Measurements from ENCODE around the gene ITGB6. TPM values are rescaled to one million over a fixed set of nuclear protein-coding genes. Genes with fewer than 3 reads are reported as not detected.

Gene ITGB6, protein sequence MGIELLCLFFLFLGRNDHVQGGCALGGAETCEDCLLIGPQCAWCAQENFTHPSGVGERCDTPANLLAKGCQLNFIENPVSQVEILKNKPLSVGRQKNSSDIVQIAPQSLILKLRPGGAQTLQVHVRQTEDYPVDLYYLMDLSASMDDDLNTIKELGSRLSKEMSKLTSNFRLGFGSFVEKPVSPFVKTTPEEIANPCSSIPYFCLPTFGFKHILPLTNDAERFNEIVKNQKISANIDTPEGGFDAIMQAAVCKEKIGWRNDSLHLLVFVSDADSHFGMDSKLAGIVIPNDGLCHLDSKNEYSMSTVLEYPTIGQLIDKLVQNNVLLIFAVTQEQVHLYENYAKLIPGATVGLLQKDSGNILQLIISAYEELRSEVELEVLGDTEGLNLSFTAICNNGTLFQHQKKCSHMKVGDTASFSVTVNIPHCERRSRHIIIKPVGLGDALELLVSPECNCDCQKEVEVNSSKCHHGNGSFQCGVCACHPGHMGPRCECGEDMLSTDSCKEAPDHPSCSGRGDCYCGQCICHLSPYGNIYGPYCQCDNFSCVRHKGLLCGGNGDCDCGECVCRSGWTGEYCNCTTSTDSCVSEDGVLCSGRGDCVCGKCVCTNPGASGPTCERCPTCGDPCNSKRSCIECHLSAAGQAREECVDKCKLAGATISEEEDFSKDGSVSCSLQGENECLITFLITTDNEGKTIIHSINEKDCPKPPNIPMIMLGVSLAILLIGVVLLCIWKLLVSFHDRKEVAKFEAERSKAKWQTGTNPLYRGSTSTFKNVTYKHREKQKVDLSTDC
- total RNA-seq, result 0.05 TPM
- long read RNA-seq, result 0 reads

DNA sequence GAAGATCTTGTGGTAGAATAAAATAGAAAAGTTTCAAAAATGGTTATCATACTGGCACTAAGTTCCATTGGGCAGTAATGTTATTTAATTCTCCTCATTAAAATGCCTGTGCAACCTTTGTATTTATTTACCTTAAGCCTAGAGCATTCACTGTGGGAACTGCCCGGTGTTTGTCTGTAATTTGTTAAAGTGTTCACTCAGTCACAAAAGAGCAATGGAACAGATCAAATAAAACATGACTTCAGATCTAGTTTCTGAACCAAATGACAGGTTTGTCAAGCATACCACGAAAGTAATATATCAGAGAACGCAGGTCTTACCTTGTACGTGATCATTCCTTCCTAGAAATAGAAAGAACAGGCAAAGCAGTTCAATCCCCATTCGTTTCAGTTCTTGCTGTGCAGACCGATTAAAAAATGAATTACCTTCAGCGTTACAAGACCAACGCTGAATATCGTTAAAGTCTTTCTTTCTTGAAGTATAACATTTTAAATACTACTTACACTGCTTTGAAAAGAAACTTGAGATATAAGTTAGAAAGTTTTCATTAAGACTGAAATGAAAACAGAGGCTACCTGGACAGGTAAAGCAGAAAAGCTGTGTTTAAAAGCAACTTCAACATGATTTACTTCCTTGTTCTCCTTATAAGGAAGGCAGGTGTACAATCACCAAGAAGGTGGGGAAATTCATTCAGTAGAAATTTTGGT lies at the start of gene ITGB6:
Gene ITGB6 (minus strand): TSS at position 590 of the 707 bp plus-strand sequence. CDS start 209 bp downstream, at position 381.
- intact Hi-C loops (cut with DNase I), result no loop called here

DNA sequence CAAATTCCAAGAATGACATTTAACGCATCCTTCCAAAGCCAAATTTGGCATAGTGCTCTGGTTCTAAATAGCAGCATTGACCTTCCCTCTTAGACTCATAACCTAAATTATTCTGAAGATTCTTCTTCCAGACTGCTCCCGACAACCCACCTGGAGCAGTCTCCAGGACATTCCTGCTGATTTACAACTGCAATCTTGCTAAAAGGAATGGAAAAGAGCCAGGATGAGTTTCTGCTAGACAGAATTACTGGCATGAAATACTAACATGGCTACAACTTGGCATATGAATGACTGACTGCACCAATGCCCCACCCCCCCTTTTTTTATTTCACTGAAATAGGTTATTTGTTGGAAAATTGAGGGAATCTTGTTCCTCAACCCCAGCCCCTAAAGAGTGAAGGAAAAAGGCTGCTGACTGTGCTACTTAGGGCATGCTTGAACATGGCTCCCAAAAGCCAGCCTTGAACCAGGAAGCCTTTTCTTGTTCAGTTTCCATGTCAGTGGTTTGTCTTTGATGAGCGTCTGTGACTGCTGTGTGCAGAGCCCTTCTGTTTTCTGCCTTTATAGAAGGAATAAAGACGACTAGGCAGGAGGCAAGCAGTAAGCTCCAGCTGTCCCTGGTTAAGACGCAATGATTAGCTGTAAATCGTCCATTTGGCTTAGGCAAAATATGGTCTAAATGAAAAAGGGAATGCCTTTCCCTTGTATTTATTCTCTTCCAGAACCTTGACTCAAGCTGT lies 47.4 kb upstream of the ITGB6 start:
- intact Hi-C loops (cut with DNase I), result no loop called here
- no peak for DNase-seq (ENCODE audit: low spot score)

More for the DNA sequence above, at the start of gene ITGB6:
- no peak for DNase-seq (ENCODE audit: low spot score)

DNA sequence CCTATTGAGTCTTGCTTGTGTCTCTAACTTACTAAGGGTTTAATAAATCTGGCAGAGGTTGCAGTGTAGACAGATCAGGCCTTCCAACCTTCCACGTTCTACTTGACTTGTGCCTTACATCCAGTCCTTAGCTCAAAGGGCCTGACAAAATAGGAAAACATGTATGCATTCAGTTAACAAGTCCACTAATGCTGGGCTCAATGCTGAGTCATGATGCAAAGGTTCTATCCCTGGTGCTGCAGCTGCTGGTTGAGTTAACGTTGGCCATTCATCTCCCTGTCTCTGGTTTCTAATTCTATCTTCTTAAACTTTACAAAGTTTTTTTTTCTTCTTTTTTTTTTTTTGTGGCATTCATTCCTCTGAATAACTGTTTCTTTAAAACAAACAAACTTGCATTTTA lies 46.3 kb upstream of the ITGB6 start:
- DNase-seq (ENCODE audit: low spot score), result no peak
- intact Hi-C loops (cut with DNase I), result no loop called here

DNA sequence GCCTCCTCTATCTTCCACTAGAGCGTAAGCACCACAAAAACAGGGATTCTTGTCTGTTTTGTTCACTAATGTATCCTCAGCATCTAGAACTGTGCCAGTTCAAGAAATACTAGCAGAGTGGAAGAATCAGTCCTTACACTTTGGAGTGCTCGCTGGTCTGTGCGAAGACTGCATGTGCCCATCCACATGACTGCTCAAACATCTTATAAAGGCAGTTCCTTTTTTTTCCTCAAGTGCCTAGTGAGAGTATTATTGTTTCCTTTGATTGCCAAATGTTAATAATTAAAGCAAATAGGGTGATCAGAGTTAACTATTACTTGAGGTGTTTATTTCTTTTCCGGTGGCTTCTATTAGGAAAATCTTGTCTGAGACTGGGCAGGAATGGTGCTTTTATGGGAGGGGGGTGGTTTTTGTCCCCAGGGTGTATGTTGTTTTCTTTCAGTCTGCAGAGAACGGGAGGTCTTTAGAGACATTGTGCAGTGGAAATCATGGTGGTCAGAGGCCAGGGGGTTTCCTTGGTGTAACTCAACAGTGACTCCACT lies 45.6 kb upstream of the ITGB6 start:
- DNase-seq (ENCODE audit: low spot score), result no peak
- intact Hi-C loops (cut with DNase I), result no loop called here

DNA sequence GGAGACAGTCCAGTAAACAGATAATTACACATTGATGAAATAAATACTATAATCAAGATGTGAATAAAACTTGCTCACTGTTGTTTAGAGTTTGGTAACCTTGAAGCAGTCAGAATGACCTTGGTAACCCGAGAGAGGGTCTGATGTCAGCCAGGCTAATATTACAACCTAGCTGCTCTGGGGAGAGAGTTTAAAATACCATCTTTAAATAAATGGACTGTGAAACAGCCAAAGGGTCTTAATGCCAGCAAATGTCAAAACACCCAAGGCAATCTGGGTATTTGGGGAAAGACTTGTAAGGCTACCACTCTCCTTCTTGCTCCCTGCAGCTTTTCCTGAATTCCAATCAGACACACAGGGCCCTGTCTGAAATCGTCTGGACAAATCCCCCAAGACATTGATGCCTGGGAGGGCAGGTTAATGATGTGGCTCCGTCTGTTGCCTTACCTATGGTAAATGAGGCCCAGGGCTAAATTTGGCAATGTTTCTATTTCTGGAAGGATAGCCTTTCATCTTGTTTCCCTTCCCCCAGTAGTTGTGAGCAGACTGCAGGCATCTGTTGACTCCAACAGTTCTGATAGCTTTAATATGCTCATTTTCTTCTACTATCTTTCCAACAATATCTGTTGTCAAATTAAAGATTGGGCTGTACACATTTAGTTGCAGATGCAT lies 43.0 kb upstream of the ITGB6 start:
- intact Hi-C loops (cut with DNase I), result no loop called here
- DNase-seq (ENCODE audit: low spot score), result no peak

DNA sequence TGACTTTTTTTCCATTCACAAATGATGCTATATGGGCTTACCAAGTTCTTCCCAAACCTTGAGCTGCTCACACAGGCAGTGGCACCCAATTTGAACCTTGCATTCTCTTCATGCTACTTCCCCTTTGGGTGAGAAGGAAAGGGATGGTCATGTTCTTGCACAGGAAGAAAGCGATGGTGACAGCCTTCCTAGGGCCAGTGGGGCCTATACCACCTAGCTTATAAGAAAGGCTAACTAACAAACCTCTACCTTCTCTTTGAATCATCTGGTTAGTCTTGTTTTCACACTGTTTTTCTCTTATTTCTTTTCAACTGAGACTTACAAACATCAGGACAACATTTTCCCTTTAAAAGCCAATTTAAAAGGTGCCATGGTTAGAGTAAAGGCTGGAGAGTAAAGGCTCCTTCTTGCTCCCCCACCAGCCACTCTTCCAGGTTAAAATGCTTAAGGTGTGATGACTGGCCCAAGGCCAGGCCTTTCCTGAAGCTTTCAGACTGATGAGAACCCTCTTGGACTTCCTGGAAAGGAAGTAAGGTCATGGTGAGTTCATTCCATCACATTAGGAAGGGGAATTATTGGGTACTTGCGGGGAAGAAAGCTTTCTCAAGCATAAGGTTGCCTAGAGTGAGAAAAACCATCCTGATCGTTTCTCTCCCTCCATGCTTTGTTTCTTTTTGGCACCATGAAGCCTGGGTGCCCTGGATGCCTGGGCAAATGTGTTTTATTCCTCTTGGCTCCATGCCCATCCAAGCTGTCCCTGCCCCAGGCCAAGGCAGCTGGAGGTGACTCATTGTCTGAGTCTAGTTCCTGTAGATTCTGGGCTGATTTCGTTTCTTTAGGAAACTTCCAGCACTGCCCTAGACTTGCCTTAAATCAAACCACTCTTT lies 41.4 kb upstream of the ITGB6 start:
- intact Hi-C loops (cut with DNase I), result no loop called here
- no peak for DNase-seq (ENCODE audit: low spot score)

DNA sequence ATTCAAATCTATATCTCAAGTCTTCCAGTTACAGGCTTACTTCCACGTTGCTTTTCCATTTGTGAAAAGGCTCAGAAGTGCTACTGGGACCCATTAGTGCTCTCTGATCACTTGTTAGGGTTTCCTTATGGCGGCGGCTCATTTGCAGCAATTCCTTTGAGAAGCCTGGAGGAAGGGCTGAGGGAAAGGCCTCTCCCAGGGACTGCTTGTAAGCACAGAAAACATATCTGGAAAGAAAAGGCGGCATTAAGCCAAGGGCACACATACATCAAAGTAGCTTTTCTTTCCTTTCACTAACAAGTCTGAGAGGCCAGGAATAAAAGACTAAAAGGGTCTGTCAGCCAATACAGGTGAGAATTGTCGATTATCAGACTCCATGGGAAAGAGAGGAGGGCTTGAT lies 39.4 kb upstream of the ITGB6 start:
- intact Hi-C loops (cut with DNase I), result no loop called here
- no peak for DNase-seq (ENCODE audit: low spot score)

DNA sequence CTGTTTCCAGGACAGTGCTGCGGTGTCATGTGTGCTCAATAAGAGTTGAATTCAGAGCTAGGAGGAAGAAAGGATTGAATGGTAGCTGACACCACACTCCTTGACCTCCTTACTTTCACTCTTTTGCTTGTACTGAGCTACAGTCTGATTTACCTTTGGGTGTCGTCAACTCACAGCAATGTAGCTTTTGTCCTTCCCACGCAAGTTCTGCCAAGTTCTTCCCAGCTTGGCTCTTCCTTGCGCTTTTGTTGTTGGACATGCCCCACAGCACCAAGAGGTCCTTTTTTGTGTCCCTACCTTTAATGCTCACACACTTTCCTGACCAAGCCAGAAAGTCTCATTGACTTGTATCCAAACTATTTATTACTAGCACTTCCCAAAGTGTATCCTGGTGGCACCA lies 38.3 kb upstream of the ITGB6 start:
- DNase-seq (ENCODE audit: low spot score), result no peak
- intact Hi-C loops (cut with DNase I), result no loop called here

DNA sequence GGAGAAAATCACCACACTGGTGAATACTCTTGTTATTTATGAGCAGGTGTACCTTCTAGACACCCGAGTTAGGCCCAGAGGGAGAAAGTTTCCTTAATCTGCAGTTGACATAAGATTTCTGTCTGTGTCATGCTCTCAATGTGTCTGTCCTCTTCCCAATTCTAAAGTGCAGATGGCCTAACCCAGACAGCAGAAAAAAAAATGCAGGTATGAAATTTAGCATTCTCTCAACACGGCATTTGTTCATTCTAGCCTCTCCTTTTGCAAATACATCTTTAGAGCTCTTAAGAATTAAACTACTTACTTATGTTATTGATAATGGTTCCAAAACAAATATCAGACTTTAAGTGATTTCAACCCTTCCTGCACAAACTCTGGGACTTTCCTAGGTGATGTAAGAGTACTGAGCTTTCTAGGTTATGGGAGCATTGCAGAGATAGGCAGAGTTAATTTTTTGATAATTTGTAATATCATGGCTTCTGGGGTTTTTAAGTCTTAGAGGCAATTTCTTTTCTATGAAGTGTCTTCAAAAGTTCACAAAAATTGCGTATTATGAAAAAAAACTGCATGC lies 32.9 kb upstream of the ITGB6 start:
- intact Hi-C loops (cut with DNase I), result no loop called here
- DNase-seq (ENCODE audit: low spot score), result no peak

DNA sequence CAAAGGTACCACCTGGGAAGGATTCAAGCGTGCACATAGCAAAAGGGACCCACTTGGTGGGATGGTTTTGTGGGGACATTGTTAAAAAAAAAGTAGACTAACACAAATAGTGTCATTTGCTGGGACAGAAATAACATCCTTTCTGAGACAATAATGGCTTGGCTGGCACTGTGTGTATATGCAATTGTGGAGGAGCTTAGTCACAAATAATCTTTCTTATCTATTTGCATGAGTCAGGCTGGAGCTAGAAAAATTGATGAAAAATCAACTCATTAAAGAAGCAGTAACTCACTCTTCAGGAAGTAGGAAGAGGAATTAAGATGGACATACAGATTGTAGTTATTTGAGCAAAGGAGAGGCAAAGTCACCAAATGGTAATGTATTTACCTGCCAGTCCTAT lies 29.5 kb upstream of the ITGB6 start:
- intact Hi-C loops (cut with DNase I), result no loop called here
- no peak for DNase-seq (ENCODE audit: low spot score)

DNA sequence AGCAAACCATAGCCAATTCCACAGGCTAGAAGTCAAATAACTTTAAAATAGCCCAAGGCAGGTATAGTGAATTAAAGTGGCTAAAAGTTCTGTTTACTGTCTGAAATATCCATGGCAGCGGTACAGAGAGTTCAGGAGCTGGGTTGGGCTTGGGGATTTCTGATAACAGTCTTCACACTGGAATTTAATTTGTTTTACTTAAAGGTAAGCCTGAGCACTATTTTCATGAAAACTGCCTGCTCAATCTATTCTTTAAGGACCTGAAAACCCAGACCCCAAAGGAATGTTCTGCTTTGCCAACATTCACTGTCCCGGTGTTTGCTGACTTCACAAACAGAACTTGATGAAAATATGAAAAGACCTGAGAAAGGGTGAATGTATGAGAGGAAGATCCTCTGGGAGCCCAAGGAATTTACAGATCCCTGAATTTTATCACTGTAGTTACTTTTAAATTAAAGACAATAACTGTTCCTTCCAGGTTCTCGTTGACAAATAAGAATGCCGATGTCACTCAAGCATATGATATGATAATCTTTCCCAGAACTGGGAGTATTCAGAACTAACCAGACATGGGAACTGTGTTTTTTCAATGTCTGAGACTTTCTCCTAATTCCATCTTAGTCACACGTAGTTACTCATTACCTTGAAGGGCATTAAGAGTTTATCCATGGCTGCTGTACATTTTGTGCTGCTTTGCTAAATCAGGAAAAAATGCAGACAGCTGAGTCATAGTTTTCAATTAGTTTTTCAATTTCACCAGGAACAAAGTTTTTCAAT lies 28.3 kb upstream of the ITGB6 start:
- DNase-seq (ENCODE audit: low spot score), result no peak
- intact Hi-C loops (cut with DNase I), result no loop called here

DNA sequence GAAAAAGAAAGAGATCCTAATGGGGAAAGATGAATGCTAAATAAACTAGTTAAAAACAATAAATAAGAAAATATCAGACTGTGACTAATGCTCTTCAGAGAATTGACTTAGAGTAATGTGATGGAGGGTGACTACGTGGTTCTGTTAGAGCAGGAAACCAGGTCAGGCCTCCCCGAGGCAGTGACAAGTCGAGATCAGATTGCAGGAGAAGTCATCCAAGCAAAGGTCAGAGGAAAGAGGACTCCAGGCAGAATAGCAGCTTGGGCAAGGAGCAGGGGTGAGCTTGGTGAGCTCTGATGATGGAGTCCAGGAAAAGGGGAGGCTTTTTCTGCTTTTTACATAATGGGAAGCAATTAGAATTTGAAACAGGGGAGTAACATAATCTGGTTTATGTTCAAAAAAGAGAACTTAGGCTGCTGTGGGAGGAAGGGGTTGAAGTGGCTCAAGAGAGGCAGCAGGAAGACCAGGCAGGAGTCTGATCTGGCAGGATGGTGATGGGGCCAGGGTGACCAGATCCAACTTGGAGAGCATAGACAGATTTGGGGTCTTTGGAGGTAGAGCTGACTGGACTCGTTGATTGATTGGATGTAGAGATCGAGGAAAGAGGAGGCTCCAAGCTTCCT lies 27.3 kb upstream of the ITGB6 start:
- DNase-seq (ENCODE audit: low spot score), result no peak
- intact Hi-C loops (cut with DNase I), result no loop called here

DNA sequence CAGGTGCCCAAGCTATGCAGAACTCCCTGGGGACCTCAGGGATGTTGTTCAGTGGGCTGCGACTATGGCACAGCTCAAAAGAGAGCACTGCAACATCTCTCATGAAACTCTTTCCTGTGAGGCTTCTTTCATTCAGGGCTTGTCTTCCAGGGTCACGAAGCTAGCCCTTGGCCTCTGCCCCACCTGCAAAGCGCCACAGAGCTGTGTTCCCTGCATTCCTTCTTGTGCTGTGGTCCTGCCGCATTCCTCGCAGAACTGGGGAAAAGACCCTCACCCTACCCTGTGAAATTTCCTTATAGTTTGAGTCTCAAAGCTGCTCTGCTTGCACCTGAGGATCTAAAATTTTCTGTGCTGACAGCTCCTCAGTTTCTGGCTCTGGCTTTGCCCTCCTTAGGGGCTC lies 26.3 kb upstream of the ITGB6 start:
- intact Hi-C loops (cut with DNase I), result no loop called here
- DNase-seq (ENCODE audit: low spot score), result no peak

DNA sequence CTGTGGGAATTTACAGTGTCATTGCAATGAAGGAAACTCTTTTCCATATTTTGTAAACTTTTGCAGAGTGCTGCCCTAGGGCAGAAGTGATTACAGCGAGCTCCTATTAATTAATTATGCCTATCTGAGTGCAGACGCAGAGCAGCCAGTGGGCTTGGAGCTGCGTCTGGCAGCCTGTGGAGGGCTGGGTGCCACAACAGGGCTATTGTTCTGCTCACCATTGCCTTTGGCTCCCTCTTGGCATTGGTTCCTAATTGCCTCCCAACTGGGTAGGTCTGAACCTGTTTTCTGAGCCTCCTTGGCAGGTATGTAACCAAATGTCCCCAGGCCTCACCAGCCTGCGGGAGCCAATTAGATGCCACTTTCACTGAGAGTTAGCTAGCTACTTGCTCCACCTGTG lies 25.6 kb upstream of the ITGB6 start:
- intact Hi-C loops (cut with DNase I), result no loop called here
- no peak for DNase-seq (ENCODE audit: low spot score)

DNA sequence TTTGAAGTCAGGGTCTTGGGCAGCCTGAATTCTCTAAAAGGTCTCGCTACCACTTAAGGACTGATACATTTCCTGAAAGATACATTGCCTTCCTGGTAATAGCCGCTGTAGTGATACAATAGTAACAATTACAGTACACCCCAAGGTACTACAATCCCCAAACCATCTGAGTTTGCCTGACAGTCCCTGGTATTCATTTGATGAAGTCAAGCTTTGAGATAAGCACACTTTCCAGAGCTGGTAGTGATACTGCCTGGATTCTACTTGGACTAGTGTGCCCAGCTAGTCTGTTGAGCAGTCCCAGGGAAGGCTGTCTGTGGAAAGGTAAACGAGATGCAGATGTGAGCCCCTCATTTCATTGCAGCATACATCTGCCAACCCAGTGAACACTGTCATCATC lies 24.4 kb upstream of the ITGB6 start:
- intact Hi-C loops (cut with DNase I), result no loop called here
- DNase-seq (ENCODE audit: low spot score), result no peak

DNA sequence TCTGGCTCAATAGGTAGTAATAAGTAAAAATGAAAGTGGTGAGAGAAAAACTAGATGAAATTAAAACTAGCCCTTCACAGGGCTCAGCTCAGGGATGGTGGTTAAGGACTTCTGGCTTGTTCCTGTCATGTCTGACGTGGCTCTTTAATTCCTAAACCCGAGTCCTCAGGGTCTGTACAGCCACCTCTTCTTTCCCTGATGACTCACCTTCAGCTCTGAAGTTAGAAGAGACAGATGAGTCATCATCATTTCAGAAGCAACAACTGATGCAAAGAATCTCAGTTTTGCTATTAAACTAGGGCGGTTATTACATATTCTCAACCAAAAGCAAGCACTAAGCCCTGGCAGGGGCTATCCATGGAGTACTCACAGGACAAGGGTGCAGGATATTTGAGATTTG lies 24.0 kb upstream of the ITGB6 start:
- intact Hi-C loops (cut with DNase I), result no loop called here
- no peak for DNase-seq (ENCODE audit: low spot score)

DNA sequence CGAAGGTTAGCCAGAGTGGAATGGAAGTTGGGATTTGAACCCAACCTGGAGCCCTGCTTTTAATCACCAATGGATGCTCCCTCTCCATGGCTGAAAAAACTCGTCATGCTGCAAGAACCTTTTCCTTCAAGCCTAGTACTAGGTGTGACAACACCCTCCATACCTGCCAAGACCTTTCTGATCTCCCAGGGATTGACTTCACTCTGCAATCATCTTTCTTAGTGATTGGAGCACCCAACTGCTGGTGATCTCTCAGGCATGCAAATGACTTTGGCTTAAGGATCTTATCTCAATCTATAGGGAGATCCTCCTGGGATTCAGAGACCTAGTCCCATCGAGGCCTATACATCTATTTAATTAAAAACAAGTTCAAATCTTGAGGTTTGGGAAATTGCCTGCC lies 23.5 kb upstream of the ITGB6 start:
- intact Hi-C loops (cut with DNase I), result no loop called here
- no peak for DNase-seq (ENCODE audit: low spot score)
